ENCODE results near the gene OR1L8.

DNA sequence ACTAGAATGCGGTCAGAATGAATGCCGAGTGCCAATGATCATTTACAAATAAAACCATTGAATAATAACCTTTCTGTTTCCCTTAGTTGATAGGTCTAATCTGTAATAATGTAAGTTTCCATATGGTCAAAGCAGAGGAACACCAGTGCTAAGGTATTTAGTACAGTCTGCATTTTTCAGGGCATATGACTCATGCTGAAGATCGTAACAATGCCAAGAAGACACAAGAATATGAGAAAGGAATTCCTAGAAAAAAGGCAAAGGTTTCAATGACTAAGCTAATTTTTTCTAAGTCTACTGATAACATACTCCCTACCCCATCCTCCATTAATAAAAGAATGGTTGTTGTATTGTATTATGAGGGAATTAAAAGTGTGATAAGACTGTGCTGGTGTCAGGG is 2.8 kb downstream of the OR1L8 start:
- TF ChIP-seq, protein P1, sequence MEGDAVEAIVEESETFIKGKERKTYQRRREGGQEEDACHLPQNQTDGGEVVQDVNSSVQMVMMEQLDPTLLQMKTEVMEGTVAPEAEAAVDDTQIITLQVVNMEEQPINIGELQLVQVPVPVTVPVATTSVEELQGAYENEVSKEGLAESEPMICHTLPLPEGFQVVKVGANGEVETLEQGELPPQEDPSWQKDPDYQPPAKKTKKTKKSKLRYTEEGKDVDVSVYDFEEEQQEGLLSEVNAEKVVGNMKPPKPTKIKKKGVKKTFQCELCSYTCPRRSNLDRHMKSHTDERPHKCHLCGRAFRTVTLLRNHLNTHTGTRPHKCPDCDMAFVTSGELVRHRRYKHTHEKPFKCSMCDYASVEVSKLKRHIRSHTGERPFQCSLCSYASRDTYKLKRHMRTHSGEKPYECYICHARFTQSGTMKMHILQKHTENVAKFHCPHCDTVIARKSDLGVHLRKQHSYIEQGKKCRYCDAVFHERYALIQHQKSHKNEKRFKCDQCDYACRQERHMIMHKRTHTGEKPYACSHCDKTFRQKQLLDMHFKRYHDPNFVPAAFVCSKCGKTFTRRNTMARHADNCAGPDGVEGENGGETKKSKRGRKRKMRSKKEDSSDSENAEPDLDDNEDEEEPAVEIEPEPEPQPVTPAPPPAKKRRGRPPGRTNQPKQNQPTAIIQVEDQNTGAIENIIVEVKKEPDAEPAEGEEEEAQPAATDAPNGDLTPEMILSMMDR (IDR thresholded peaks at IDR 0.05; ENCODE audit: insufficient read depth, low read length), result no peak
- TF ChIP-seq GABPA (IDR thresholded peaks at IDR 0.05; ENCODE audit: low read depth) (no peak), POLR2AphosphoS5 (IDR thresholded peaks at IDR 0.05; ENCODE audit: low read depth) (no peak)
- TF ChIP-seq, protein P2, sequence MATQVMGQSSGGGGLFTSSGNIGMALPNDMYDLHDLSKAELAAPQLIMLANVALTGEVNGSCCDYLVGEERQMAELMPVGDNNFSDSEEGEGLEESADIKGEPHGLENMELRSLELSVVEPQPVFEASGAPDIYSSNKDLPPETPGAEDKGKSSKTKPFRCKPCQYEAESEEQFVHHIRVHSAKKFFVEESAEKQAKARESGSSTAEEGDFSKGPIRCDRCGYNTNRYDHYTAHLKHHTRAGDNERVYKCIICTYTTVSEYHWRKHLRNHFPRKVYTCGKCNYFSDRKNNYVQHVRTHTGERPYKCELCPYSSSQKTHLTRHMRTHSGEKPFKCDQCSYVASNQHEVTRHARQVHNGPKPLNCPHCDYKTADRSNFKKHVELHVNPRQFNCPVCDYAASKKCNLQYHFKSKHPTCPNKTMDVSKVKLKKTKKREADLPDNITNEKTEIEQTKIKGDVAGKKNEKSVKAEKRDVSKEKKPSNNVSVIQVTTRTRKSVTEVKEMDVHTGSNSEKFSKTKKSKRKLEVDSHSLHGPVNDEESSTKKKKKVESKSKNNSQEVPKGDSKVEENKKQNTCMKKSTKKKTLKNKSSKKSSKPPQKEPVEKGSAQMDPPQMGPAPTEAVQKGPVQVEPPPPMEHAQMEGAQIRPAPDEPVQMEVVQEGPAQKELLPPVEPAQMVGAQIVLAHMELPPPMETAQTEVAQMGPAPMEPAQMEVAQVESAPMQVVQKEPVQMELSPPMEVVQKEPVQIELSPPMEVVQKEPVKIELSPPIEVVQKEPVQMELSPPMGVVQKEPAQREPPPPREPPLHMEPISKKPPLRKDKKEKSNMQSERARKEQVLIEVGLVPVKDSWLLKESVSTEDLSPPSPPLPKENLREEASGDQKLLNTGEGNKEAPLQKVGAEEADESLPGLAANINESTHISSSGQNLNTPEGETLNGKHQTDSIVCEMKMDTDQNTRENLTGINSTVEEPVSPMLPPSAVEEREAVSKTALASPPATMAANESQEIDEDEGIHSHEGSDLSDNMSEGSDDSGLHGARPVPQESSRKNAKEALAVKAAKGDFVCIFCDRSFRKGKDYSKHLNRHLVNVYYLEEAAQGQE (IDR thresholded peaks at IDR 0.05; ENCODE audit: insufficient replicate concordance, low read depth), result no peak
